Measurements from ENCODE around the gene MYO5B. TPM values are rescaled to one million over a fixed set of nuclear protein-coding genes. Genes with fewer than 3 reads are reported as not detected.

MYO5B gene
- total RNA-seq, 1 experiment from 2014 or later, result 32.1 TPM

DNA sequence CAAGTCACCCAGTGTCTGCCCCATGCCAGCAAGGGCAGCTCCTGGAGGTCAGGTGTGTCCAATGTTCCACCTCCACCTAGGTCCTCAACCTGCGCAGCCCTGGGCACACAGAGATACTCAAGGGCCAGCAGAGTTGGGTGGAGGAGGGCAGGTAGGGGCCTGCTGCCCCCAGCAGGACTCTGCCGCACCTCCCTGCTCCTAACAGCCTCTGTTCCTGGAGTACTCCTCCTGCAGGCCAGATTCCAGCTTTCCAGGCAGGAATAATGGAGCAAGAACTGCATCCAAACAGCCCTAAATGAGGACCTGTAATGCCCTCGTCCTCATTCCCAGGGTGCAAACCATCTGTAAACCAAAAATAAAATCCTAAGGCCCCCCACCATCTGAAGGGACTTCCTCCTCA, 337.2 kb downstream of the MYO5B start:
- CTCF ChIA-PET, result interaction anchor here (0.9 to 4.9 kb wide), 8 partner anchors 108 to 499 kb away, joined by 4 to 106 read pairs (median 8); partner anchors contain the start of gene C18orf32
- H3K27me3 ChIP-seq (ENCODE audit: insufficient read depth, low read length), result no peaks in the 10 kb centered on the region
- no peak overlapping the region for H2AFZ ChIP-seq (ENCODE audit: low read depth, low read length, poor library complexity, severe bottlenecking)
- peak overlapping the region; percentile 45; the same call in 1 of the 2 replicates for H3K9ac ChIP-seq (ENCODE audit: low read length)
- intact Hi-C loops (cut with micrococcal nuclease), result loop anchor here (1.0 to 10.0 kb wide), 3 partner anchors 203 to 347 kb away; no protein-coding TSS in a partner anchor
- peak overlapping the region; percentile 74 for H3K4me2 ChIP-seq (ENCODE audit: low read length)
- no peaks in the 10 kb centered on the region for H3K9me3 ChIP-seq (ENCODE audit: control insufficient read depth in 1 of 2, insufficient read depth in 1 of 2, low read depth in 1 of 2, low read length in 2 of 2)
- H3K9me2 ChIP-seq (ENCODE audit: insufficient read depth), result no peaks in the 10 kb centered on the region
- no TSS peak for BruUV-seq (replicated peaks)
- no peak overlapping the region for H3K4me3 ChIP-seq (replicated peaks in 1 of 2; ENCODE audit: low read depth in 1 of 2, low read length in 2 of 2)
- H3K36me3 ChIP-seq (ENCODE audit: control insufficient read depth in 1 of 2, insufficient read depth in 2 of 2, low read length in 2 of 2), result no peaks in the 10 kb centered on the region
- H3K27ac ChIP-seq (ENCODE audit: low read depth, low read length), result no peak overlapping the region; the same call in 1 of the 2 replicates
- RAD21 ChIA-PET (ENCODE audit: low non-redundant PET in 1 of 2, low total read pairs in 2 of 2, uncharacterized antibody in 2 of 2, unreplicated experiment in 2 of 2), result interaction anchor here (0.6 to 2.1 kb wide), 5 partner anchors 297 to 841 kb away, joined by 3 to 14 read pairs (median 3); no protein-coding TSS in a partner anchor
- TF ChIP-seq, protein P1, sequence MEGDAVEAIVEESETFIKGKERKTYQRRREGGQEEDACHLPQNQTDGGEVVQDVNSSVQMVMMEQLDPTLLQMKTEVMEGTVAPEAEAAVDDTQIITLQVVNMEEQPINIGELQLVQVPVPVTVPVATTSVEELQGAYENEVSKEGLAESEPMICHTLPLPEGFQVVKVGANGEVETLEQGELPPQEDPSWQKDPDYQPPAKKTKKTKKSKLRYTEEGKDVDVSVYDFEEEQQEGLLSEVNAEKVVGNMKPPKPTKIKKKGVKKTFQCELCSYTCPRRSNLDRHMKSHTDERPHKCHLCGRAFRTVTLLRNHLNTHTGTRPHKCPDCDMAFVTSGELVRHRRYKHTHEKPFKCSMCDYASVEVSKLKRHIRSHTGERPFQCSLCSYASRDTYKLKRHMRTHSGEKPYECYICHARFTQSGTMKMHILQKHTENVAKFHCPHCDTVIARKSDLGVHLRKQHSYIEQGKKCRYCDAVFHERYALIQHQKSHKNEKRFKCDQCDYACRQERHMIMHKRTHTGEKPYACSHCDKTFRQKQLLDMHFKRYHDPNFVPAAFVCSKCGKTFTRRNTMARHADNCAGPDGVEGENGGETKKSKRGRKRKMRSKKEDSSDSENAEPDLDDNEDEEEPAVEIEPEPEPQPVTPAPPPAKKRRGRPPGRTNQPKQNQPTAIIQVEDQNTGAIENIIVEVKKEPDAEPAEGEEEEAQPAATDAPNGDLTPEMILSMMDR (IDR thresholded peaks at IDR 0.05 in 2 of 3, conservative IDR thresholded peaks at IDR 0.05 in 1 of 3; ENCODE audit: borderline replicate concordance in 1 of 3, insufficient read depth in 1 of 3, low read depth in 2 of 3, low read length in 2 of 3), result 0 out of 6 replicates have a peak, but pooled peaks of 1 of the 3 experiments have one; percentile 8
- no peak for TF ChIP-seq EGR1 (IDR thresholded peaks at IDR 0.05; ENCODE audit: low read depth)
- no peak for TF ChIP-seq EZH2 (IDR thresholded peaks at IDR 0.05)
- ATAC-seq (no peak), DNase-seq (ENCODE audit: low read depth, low spot score) (no peak)
- POLR2A ChIA-PET, result interaction anchor here (1.9 kb wide), 2 partner anchors 8 to 347 kb away, joined by 8 to 11 read pairs; no protein-coding TSS in a partner anchor
- peaks cover 11 to 30% of the 10 kb centered on the region in 2 experiments; a peak in 3 of 4 replicates for H3K4me1 ChIP-seq (ENCODE audit: control insufficient read depth in 1 of 2, insufficient read depth in 2 of 2, low read length in 2 of 2)
- H3K79me2 ChIP-seq (ENCODE audit: insufficient read depth, low read length), result no peaks in the 10 kb centered on the region
- no peaks in the 10 kb centered on the region for H4K20me1 ChIP-seq (ENCODE audit: insufficient read depth)

DNA sequence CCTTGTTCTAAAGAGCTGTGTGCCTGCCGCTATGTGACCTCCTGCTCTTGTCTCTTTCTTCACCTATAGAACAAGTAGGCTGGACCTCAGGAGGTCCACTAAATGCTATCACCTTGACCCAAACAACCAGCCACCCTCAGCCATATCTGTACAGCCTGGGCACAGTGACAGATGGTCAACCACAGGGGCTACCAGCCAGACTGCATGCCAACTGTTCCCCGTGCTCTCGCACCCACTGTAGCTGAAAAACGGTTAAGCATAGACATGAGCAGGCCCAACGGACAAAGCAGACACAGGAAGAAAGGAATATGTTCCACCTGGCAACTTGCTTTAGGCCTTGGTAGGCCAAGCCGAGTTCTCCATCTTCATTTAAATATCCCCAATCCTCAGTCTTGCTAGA, 338.5 kb downstream of the MYO5B start:
- no peaks in the 10 kb centered on the region for H3K9me3 ChIP-seq (ENCODE audit: control insufficient read depth in 1 of 2, insufficient read depth in 1 of 2, low read depth in 1 of 2, low read length in 2 of 2)
- H3K9ac ChIP-seq (ENCODE audit: low read length), result no peak overlapping the region
- RAD21 ChIA-PET (ENCODE audit: low non-redundant PET in 1 of 2, low total read pairs in 2 of 2, uncharacterized antibody in 2 of 2, unreplicated experiment in 2 of 2), result no interaction called here
- no peak for DNase-seq (ENCODE audit: low read depth, low spot score)
- no peaks in the 10 kb centered on the region for H3K9me2 ChIP-seq (ENCODE audit: insufficient read depth)
- no peaks in the 10 kb centered on the region for H3K36me3 ChIP-seq (ENCODE audit: control insufficient read depth in 1 of 2, insufficient read depth in 2 of 2, low read length in 2 of 2)
- H2AFZ ChIP-seq (ENCODE audit: low read depth, low read length, poor library complexity, severe bottlenecking), result no peak overlapping the region
- intact Hi-C loops (cut with micrococcal nuclease), result loop anchor here (10.0 kb wide), 1 partner anchor 202 kb away; no protein-coding TSS in a partner anchor
- peaks cover 11 to 33% of the 10 kb centered on the region in 2 experiments; a peak in 3 of 4 replicates for H3K4me1 ChIP-seq (ENCODE audit: control insufficient read depth in 1 of 2, insufficient read depth in 2 of 2, low read length in 2 of 2)
- CTCF ChIA-PET, result no interaction called here
- no peaks in the 10 kb centered on the region for H3K79me2 ChIP-seq (ENCODE audit: insufficient read depth, low read length)
- no peak overlapping the region for H3K4me3 ChIP-seq (replicated peaks in 1 of 2; ENCODE audit: low read depth in 1 of 2, low read length in 2 of 2)
- POLR2A ChIA-PET, result no interaction called here
- TF ChIP-seq FOSL1 (IDR thresholded peaks at IDR 0.05; ENCODE audit: low read depth), result no peak
- no peak for TF ChIP-seq EZH2phosphoT487 (IDR thresholded peaks at IDR 0.05; ENCODE audit: borderline replicate concordance)
- TF ChIP-seq, protein P1 (IDR thresholded peaks at IDR 0.05 in 2 of 3, conservative IDR thresholded peaks at IDR 0.05 in 1 of 3; ENCODE audit: borderline replicate concordance in 1 of 3, insufficient read depth in 1 of 3, low read depth in 2 of 3, low read length in 2 of 3), result no peak
- TF ChIP-seq SRF (IDR thresholded peaks at IDR 0.05; ENCODE audit: low read depth), result no peak
- TF ChIP-seq CBX3 (IDR thresholded peaks at IDR 0.05; ENCODE audit: low read depth), result no peak
- TF ChIP-seq ZFX (IDR thresholded peaks at IDR 0.05), result no peak
- TF ChIP-seq, protein P2, sequence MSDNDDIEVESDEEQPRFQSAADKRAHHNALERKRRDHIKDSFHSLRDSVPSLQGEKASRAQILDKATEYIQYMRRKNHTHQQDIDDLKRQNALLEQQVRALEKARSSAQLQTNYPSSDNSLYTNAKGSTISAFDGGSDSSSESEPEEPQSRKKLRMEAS (IDR thresholded peaks at IDR 0.05), result no peak
- TF ChIP-seq SP1 (IDR thresholded peaks at IDR 0.05; ENCODE audit: low read depth), result no peak
- TF ChIP-seq YY1 (IDR thresholded peaks at IDR 0.05; ENCODE audit: extremely low read depth, insufficient replicate concordance, low read depth, low read length), result no peak
- no peak for TF ChIP-seq JUND (IDR thresholded peaks at IDR 0.05)
- TF ChIP-seq ZNF274 (IDR thresholded peaks at IDR 0.05; ENCODE audit: low read depth, low read length), result no peak
- no peak for TF ChIP-seq TCF7L2 (IDR thresholded peaks at IDR 0.05; ENCODE audit: borderline replicate concordance, extremely low read depth, insufficient read depth, insufficient read length)
- ATAC-seq, result no peak
- H3K27ac ChIP-seq (ENCODE audit: low read depth, low read length), result no peak overlapping the region
- H4K20me1 ChIP-seq (ENCODE audit: insufficient read depth), result no peaks in the 10 kb centered on the region
- no TSS peak for BruUV-seq (replicated peaks)
- no peak overlapping the region for H3K4me2 ChIP-seq (ENCODE audit: low read length)
- no peaks in the 10 kb centered on the region for H3K27me3 ChIP-seq (ENCODE audit: insufficient read depth, low read length)
